ENCODE results near the gene PIM2. TPM values are rescaled to one million over a fixed set of nuclear protein-coding genes. Genes with fewer than 3 reads are reported as not detected.

The PIM2 gene
- total RNA-seq, 4 donors from 2014 or later: 17.3 to 24.8 (median 19.1) TPM

DNA sequence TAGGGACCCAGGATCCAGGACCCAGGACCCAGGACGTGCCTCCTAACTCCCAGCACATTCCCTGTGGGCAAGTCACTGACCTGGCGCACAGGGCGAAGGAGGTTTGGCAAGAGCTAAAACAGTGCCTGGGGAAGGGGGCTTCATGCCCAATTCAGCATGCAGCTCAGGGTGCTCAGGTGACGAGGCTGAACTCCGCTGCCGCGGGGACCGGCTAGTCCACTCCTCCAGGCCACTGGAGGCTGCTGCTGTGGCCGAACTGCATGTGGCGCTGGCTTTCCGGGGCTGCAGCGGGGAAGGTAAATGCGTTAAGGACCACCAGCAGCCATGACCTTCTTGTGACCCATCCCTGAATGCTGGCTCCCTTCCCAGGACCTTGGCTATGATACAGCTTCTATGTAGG, 4.9 kb upstream of the PIM2 start:
- DNase-seq: no peak
- Histone ChIP-seq H3K9me3 (no peaks in the 10 kb centered on the region), H3K36me3 (peaks cover 0 to 40% (median 0%) of the 10 kb centered on the region in 3 donors), H3K27ac (no peak overlapping the region), H3K4me1 (peaks cover 0 to 7% (median 0%) of the 10 kb centered on the region in 4 donors), H3K4me3 (no peak overlapping the region), H3K27me3 (no peaks in the 10 kb centered on the region)
- TF ChIP-seq POLR2A (IDR thresholded peaks at IDR 0.05): no peak
- TF ChIP-seq, protein P1, sequence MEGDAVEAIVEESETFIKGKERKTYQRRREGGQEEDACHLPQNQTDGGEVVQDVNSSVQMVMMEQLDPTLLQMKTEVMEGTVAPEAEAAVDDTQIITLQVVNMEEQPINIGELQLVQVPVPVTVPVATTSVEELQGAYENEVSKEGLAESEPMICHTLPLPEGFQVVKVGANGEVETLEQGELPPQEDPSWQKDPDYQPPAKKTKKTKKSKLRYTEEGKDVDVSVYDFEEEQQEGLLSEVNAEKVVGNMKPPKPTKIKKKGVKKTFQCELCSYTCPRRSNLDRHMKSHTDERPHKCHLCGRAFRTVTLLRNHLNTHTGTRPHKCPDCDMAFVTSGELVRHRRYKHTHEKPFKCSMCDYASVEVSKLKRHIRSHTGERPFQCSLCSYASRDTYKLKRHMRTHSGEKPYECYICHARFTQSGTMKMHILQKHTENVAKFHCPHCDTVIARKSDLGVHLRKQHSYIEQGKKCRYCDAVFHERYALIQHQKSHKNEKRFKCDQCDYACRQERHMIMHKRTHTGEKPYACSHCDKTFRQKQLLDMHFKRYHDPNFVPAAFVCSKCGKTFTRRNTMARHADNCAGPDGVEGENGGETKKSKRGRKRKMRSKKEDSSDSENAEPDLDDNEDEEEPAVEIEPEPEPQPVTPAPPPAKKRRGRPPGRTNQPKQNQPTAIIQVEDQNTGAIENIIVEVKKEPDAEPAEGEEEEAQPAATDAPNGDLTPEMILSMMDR (IDR thresholded peaks at IDR 0.05): no peak

DNA sequence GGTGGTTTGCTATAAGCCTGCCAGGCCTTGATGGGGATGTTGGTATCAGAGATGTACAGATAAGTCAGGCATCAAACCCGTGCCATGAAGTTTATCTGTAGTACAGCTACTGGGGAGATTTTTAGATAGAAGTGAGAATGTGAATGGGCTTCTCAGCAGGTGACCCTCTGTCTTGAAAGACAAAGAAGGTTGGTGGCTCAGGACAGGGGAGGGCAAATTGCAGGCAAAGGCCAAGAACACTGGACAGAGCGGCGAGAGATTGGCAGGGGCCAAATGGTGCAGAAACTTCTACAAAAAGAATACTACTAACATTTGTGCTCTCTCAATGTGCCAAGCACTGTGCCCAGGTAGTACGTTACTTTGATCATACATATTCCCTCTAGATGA, 1.9 kb upstream of the PIM2 start:
- Histone ChIP-seq H3K9me3 (no peaks in the 10 kb centered on the region), H3K27me3 (no peaks in the 10 kb centered on the region), H3K4me3 (no peak overlapping the region), H3K4me1 (peaks cover 0 to 7% (median 3%) of the 10 kb centered on the region in 4 donors), H3K36me3 (peaks cover 0 to 30% (median 0%) of the 10 kb centered on the region in 3 donors), H3K27ac (peak overlapping the region; percentile 31 to 92 (median 60))
- no peak for TF ChIP-seq POLR2A (IDR thresholded peaks at IDR 0.05)
- TF ChIP-seq, protein P1 (IDR thresholded peaks at IDR 0.05): no peak
- DNase-seq: no peak

DNA sequence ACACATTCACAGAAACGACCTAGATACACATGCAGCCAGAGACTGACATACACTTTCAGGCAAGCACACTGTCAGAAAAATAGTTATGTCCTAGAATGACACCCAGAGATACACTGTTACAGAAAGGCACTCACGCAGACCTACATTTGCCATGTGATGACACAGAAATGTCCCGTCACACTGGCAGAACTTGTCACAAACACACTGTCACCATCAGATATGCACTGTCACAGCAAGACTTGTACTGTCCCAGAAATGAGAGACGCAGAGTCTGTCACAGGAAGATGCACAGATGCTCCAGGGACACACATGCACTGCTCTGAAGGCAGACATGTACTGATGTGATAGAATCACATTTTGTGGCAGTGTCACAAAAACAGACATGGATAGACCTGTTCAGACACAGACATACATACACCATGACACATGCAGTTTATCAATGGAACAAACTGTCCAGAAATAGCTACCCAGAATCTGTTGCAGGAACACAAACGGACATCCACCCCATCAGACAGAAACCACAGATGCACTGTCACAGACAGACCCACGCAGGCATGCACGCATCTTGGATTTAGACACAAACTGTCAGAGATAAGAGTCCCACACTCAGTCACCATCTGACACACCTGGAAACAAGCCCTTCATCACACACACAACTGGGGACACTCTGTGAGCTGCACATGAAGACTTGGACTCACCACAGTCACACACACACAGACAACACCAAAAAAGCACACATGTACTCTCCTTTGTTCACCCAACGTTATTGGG, 1.3 kb upstream of the PIM2 start:
- Histone ChIP-seq H3K4me3 (peak overlapping the region in 3 of 4 donors; percentile 72 to 84 (median 80)), H3K27me3 (no peaks in the 10 kb centered on the region), H3K27ac (peak overlapping the region; percentile 84 to 93 (median 90)), H3K36me3 (peaks cover 0 to 25% (median 0%) of the 10 kb centered on the region in 3 donors), H3K4me1 (peaks cover 0 to 7% (median 3%) of the 10 kb centered on the region in 4 donors), H3K9me3 (no peaks in the 10 kb centered on the region)
- TF ChIP-seq, protein P1 (IDR thresholded peaks at IDR 0.05): no peak
- TF ChIP-seq POLR2A (IDR thresholded peaks at IDR 0.05): no peak
- no peak for DNase-seq

DNA sequence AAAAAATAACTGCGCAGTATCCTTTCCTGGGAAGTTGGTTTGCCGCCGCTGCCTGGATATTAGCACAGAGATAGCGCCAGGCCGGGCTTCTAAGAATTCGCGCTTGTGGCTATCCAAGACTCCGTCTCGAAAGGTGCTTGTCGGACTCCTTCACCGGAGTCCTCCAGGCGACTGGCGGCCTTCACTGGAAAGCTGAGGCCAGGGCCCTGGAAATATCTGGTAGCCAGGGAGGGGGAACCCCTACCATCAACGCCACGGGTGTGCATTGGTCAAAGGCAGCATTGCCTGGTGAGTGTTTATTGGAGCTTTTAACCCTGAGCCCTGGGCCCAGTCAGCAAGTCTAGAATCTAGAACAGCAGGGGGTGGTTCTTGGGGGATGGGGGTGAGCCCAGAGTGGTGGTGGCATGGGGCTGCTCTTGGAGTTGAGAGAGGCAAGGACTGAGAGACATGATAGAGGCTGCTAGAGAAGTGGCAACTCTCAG, 577 bp upstream of the PIM2 start:
- no peaks in the 10 kb centered on the region for H3K9me3 ChIP-seq
- H3K36me3 ChIP-seq: peaks cover 0 to 19% (median 0%) of the 10 kb centered on the region in 3 donors
- H3K4me3 ChIP-seq: peak overlapping the region; percentile 72 to 84 (median 77)
- no peak for TF ChIP-seq POLR2A (IDR thresholded peaks at IDR 0.05)
- TF ChIP-seq, protein P1 (IDR thresholded peaks at IDR 0.05): no peak
- no peaks in the 10 kb centered on the region for H3K27me3 ChIP-seq
- no peak for DNase-seq
- H3K27ac ChIP-seq: peak overlapping the region; percentile 84 to 93 (median 90)
- H3K4me1 ChIP-seq: peaks cover 0 to 7% (median 3%) of the 10 kb centered on the region in 4 donors

DNA sequence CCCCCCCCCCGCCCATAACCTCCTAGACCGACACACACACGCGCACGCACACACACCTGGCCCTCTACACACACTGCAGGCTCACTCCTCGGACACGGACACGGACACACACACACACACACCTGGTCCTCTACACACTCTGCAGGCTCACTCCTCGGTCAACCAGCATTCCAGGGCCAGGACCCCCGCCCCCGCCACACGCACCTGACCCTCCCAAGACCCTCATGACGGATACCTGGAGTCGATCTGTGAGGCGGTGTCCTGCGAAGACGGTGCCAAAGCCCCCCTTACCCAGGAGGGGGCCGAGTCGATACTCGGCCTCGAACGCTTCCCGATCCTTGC, 552 bp downstream of the PIM2 start:
- DNase-seq: no peak
- TF ChIP-seq POLR2A (IDR thresholded peaks at IDR 0.05): no peak
- peaks cover 0 to 7% (median 3%) of the 10 kb centered on the region in 4 donors for H3K4me1 ChIP-seq
- no peaks in the 10 kb centered on the region for H3K9me3 ChIP-seq
- H3K36me3 ChIP-seq: peaks cover 0 to 17% (median 0%) of the 10 kb centered on the region in 3 donors
- peak overlapping the region; percentile 84 to 93 (median 90) for H3K27ac ChIP-seq
- peak overlapping the region; percentile 72 to 84 (median 77) for H3K4me3 ChIP-seq
- no peaks in the 10 kb centered on the region for H3K27me3 ChIP-seq
